ENCODE results near the gene KRTAP16-1. TPM values are rescaled to one million over a fixed set of nuclear protein-coding genes. Genes with fewer than 3 reads are reported as not detected.

Gene KRTAP16-1
- total and polyA plus RNA-seq, 2 of the 8 experiments (the other 6 are each of a cell fraction or from before 2014, with no cell fraction given): not detected

GRCh38 chr17:41271858-41272257 is 37.3 kb downstream of the KRTAP16-1 start:
- no peak overlapping the region for H3K14ac ChIP-seq (ENCODE audit: insufficient read length)
- no peaks in the 10 kb centered on the region for H4K20me1 ChIP-seq (replicated peaks in 1 of 2; ENCODE audit: control insufficient read depth in 1 of 2, insufficient read depth in 2 of 2, low read length in 2 of 2)
- DNase-seq (ENCODE audit: low read depth in 1 of 2, low spot score in 2 of 2) (no peak), FAIRE-seq (no peak)
- H4K5ac ChIP-seq (ENCODE audit: insufficient read length, low read depth, low read length): no peak overlapping the region
- ChIA-PET POLR2A (ENCODE audit: partially characterized antibody) (no interaction called here), CTCF (ENCODE audit: partially characterized antibody) (no interaction called here)
- no peak overlapping the region for H4K8ac ChIP-seq (ENCODE audit: extremely low read depth, insufficient read depth, low read length)
- no peaks in the 10 kb centered on the region for H3K79me2 ChIP-seq (ENCODE audit: control insufficient read depth in 1 of 2, insufficient read depth in 2 of 2, low read length in 2 of 2)
- H2AK5ac ChIP-seq (ENCODE audit: low read depth, low read length): no peak overlapping the region
- H3K4me2 ChIP-seq (ENCODE audit: insufficient read depth in 1 of 2, low read depth in 2 of 2, low read length in 2 of 2): no peak overlapping the region
- no peak overlapping the region for H2BK12ac ChIP-seq (ENCODE audit: low read depth, low read length)
- H3K18ac ChIP-seq (ENCODE audit: extremely low read depth, low read length): no peak overlapping the region
- H2BK120ac ChIP-seq (replicated peaks; ENCODE audit: low read depth, low read length): no peak overlapping the region
- H4K91ac ChIP-seq (replicated peaks; ENCODE audit: insufficient read length, low read length): no peak overlapping the region
- H3K23me2 ChIP-seq (ENCODE audit: low read depth, low read length): no peaks in the 10 kb centered on the region
- no peak overlapping the region for H3K4me3 ChIP-seq (ENCODE audit: extremely low read depth in 1 of 4, insufficient read depth in 2 of 4, low read depth in 3 of 4, low read length in 4 of 4)
- no peaks in the 10 kb centered on the region for H3K27me3 ChIP-seq (replicated peaks in 1 of 4; ENCODE audit: control insufficient read depth in 3 of 4, extremely low read depth in 1 of 4, insufficient read depth in 3 of 4, low read length in 3 of 4)
- H3K56ac ChIP-seq (replicated peaks; ENCODE audit: insufficient read length, low read depth, low read length): no peak overlapping the region
- H2BK20ac ChIP-seq (ENCODE audit: low read length): no peak overlapping the region
- H3K27ac ChIP-seq (ENCODE audit: low read depth, low read length): no peak overlapping the region
- no peaks in the 10 kb centered on the region for H3K36me3 ChIP-seq (ENCODE audit: control insufficient read depth in 2 of 4, insufficient read depth in 4 of 4, low read length in 3 of 4)
- H3K4ac ChIP-seq (replicated peaks; ENCODE audit: insufficient read length, low read depth, low read length): no peak overlapping the region
- no peak overlapping the region for H3K9ac ChIP-seq (replicated peaks in 1 of 4; ENCODE audit: extremely low read depth in 1 of 4, low read depth in 3 of 4, low read length in 3 of 4)
- H3K4me1 ChIP-seq (replicated peaks in 1 of 4; ENCODE audit: control insufficient read depth in 3 of 4, insufficient read depth in 4 of 4, low read length in 3 of 4): no peaks in the 10 kb centered on the region
- H3K79me1 ChIP-seq (ENCODE audit: low read depth, low read length): no peaks in the 10 kb centered on the region
- H3K23ac ChIP-seq (ENCODE audit: insufficient read length): no peak overlapping the region
- no CpG with 5 or more reads among the region's 1 CpG for WGBS, 2 experiments (ENCODE audit: extremely low coverage in 1 of 2, insufficient coverage in 1 of 2, insufficient read length in 1 of 2, insufficient replicate concordance in 2 of 2, low coverage in 1 of 2, low lambda C conversion rate in 2 of 2, missing lambda C conversion rate in 1 of 2)
- no peaks in the 10 kb centered on the region for H3K9me3 ChIP-seq (ENCODE audit: insufficient read depth in 2 of 2, low read depth in 1 of 2, low read length in 1 of 2)
- no peak overlapping the region for H2BK15ac ChIP-seq (ENCODE audit: low read length)
- H2BK5ac ChIP-seq (ENCODE audit: low read depth, low read length): no peak overlapping the region
- no peak overlapping the region for H2AFZ ChIP-seq (ENCODE audit: low read length)
- no peak for TF ChIP-seq GABPA (IDR thresholded peaks at IDR 0.05; ENCODE audit: borderline replicate concordance, insufficient read depth, low read length)
- no peak for TF ChIP-seq RFX5 (IDR thresholded peaks at IDR 0.05; ENCODE audit: borderline replicate concordance, low read depth, low read length)
- TF ChIP-seq KDM5A (IDR thresholded peaks at IDR 0.05; ENCODE audit: low read length): no peak
- no peak for TF ChIP-seq CTCF (IDR thresholded peaks at IDR 0.05; ENCODE audit: control extremely low read depth in 1 of 3, insufficient read depth in 1 of 3, low read depth in 1 of 3, low read length in 3 of 3)
- TF ChIP-seq SP1 (IDR thresholded peaks at IDR 0.05; ENCODE audit: low read depth, low read length): no peak
- no peak for TF ChIP-seq POU5F1 (IDR thresholded peaks at IDR 0.05; ENCODE audit: low read depth, low read length)
- TF ChIP-seq RXRA (IDR thresholded peaks at IDR 0.05; ENCODE audit: insufficient read depth, low read depth, low read length): no peak
- TF ChIP-seq POLR2A (IDR thresholded peaks at IDR 0.05; ENCODE audit: control extremely low read depth in 1 of 2, low read depth in 2 of 2, low read length in 2 of 2): no peak
- no peak for TF ChIP-seq CBX8 (IDR thresholded peaks at IDR 0.05; ENCODE audit: borderline replicate concordance, low read depth, low read length)
- TF ChIP-seq PHF8 (conservative IDR thresholded peaks at IDR 0.05; ENCODE audit: low read depth, low read length): no peak
- TF ChIP-seq SP4 (IDR thresholded peaks at IDR 0.05; ENCODE audit: low read length): no peak
- TF ChIP-seq GTF2F1 (IDR thresholded peaks at IDR 0.05; ENCODE audit: borderline replicate concordance, low read depth, low read length): no peak
- no peak for TF ChIP-seq SP2 (IDR thresholded peaks at IDR 0.05; ENCODE audit: low read length)
- TF ChIP-seq FOSL1 (IDR thresholded peaks at IDR 0.05; ENCODE audit: insufficient read depth, low read depth, low read length): no peak
